ENCODE results near the gene COQ8B. TPM values are rescaled to one million over a fixed set of nuclear protein-coding genes. Genes with fewer than 3 reads are reported as not detected.

COQ8B gene
- total RNA-seq, 1 experiment from 2014 or later, result 57.7 TPM

- Histone ChIP-seq H3K9me2 (ENCODE audit: insufficient read depth) (no peaks in the 10 kb centered on the region), H3K79me2 (ENCODE audit: low read depth) (no peaks in the 10 kb centered on the region), H3K4me2 (no peak overlapping the region), H3K27ac (no peak overlapping the region), H4K20me1 (ENCODE audit: insufficient read depth) (no peaks in the 10 kb centered on the region), H3K27me3 (ENCODE audit: insufficient read depth, low read depth) (no peaks in the 10 kb centered on the region), H3K9me3 (ENCODE audit: insufficient read depth, low read depth) (no peaks in the 10 kb centered on the region), H3K4me3 (no peak overlapping the region), H3F3A (ENCODE audit: insufficient read depth, low read depth) (no peaks in the 10 kb centered on the region), H3K4me1 (replicated peaks; ENCODE audit: insufficient read depth) (no peaks in the 10 kb centered on the region), H3K36me3 (ENCODE audit: low read depth) (no peaks in the 10 kb centered on the region), H2AFZ (no peak overlapping the region)
- DNase-seq, result no peak
- POLR2A ChIA-PET (ENCODE audit: unreplicated experiment), result no interaction called here
- intact Hi-C loops (cut with micrococcal nuclease; ENCODE audit: unreplicated experiment), result no loop called here
- BruUV-seq (replicated peaks), result no TSS peak
- CTCF ChIA-PET, result no interaction called here
- TF ChIP-seq CTCF (conservative IDR thresholded peaks at IDR 0.05), result no peak
- no peak for TF ChIP-seq EZH2 (IDR thresholded peaks at IDR 0.05; ENCODE audit: low read depth)
These were observed 16.6 kb downstream of the COQ8B start for GRCh38 chr19:40700083-40700482.

- Histone ChIP-seq H3K4me1 (replicated peaks; ENCODE audit: insufficient read depth) (no peaks in the 10 kb centered on the region), H3K4me3 (no peak overlapping the region), H4K20me1 (ENCODE audit: insufficient read depth) (no peaks in the 10 kb centered on the region), H3K79me2 (ENCODE audit: low read depth) (no peaks in the 10 kb centered on the region), H3K27ac (no peak overlapping the region), H3K36me3 (ENCODE audit: low read depth) (no peaks in the 10 kb centered on the region), H3K27me3 (ENCODE audit: insufficient read depth, low read depth) (no peaks in the 10 kb centered on the region), H3F3A (ENCODE audit: insufficient read depth, low read depth) (no peaks in the 10 kb centered on the region), H2AFZ (no peak overlapping the region), H3K4me2 (no peak overlapping the region), H3K9me2 (ENCODE audit: insufficient read depth) (no peaks in the 10 kb centered on the region), H3K9me3 (ENCODE audit: insufficient read depth, low read depth) (no peaks in the 10 kb centered on the region)
- DNase-seq, result no peak
- POLR2A ChIA-PET (ENCODE audit: unreplicated experiment), result no interaction called here
- TF ChIP-seq CTCF (conservative IDR thresholded peaks at IDR 0.05) (no peak), EZH2 (IDR thresholded peaks at IDR 0.05; ENCODE audit: low read depth) (no peak)
- intact Hi-C loops (cut with micrococcal nuclease; ENCODE audit: unreplicated experiment), result no loop called here
- BruUV-seq (replicated peaks), result no TSS peak
- CTCF ChIA-PET, result no interaction called here
These were observed 19.7 kb downstream of the COQ8B start for GRCh38 chr19:40697007-40697406.

- Histone ChIP-seq H2AFZ (no peak overlapping the region), H3K9me2 (ENCODE audit: insufficient read depth) (no peaks in the 10 kb centered on the region), H3K4me1 (replicated peaks; ENCODE audit: insufficient read depth) (peaks cover 7% of the 10 kb centered on the region; the same call in 1 of the 2 replicates), H3K9me3 (ENCODE audit: insufficient read depth, low read depth) (no peaks in the 10 kb centered on the region), H4K20me1 (ENCODE audit: insufficient read depth) (no peaks in the 10 kb centered on the region), H3K27ac (no peak overlapping the region), H3K4me3 (no peak overlapping the region), H3K79me2 (ENCODE audit: low read depth) (no peaks in the 10 kb centered on the region), H3K27me3 (ENCODE audit: insufficient read depth, low read depth) (no peaks in the 10 kb centered on the region), H3K4me2 (no peak overlapping the region), H3F3A (ENCODE audit: insufficient read depth, low read depth) (no peaks in the 10 kb centered on the region), H3K36me3 (ENCODE audit: low read depth) (no peaks in the 10 kb centered on the region)
- TF ChIP-seq EZH2 (IDR thresholded peaks at IDR 0.05; ENCODE audit: low read depth) (no peak), CTCF (conservative IDR thresholded peaks at IDR 0.05) (no peak)
- ChIA-PET CTCF (no interaction called here), POLR2A (ENCODE audit: unreplicated experiment) (no interaction called here)
- no TSS peak for BruUV-seq (replicated peaks)
- no peak for DNase-seq
- intact Hi-C loops (cut with micrococcal nuclease; ENCODE audit: unreplicated experiment), result no loop called here
These were observed 20.8 kb downstream of the COQ8B start for GRCh38 chr19:40695881-40696280.
